GM19324 (cell line): ENCODE measurements around the gene NTNG1.
"Not testable (repeated sequence)": the region's sequence is repeated elsewhere in the genome, so short reads cannot be mapped to it uniquely, and the experiment has no call there.

ENCODE experiments used
- ATAC-seq: cut with Tn5 transposase; IDR thresholded peaks from one replicate; pipeline ENCODE4 v1.9.1; 2021; ENCODE audit warnings: mild to moderate bottlenecking, moderate library complexity; ENCODE audit not compliant: unreplicated experiment, low FRiP score

NTNG1 gene

DNA sequence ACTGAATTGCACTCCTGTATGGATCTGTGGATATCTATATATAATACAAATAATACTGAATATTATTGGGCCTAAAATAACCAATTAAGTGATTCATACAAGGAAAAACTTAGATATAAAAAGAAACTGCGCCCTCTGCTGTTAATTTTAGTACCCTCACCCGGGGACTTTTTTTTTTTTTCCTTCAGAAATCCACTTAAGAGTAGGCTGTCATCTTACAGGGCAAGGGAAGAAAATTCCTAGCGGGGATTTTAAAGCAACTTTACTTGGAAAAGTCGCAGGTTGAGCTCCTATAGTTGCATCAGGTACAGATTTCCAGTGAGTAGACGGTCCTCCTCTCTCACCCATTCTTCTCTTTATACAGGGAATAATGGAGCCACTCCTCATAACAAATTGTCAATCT is 1.3 kb downstream of the NTNG1 start:
- ATAC-seq = no peak

DNA sequence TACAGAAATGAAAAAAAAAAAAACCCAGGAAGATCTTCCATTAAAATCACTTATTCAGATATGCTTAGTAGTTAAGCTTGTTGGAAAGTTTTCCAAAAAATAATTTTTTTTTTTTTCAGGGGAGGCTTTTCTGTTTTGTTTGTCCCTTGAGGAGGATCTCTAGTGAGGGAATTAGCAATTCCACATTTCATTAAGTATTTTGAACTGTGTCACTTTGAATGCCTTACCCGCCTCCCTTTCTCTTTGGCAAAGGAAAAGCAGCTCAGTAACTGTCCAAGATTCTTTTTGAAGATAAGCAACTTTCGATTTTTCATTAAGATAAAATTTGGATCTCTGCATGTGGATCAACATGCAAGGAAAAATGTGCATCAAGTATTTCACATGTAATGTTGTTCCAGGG is 1.8 kb downstream of the NTNG1 start:
- no peak for ATAC-seq

DNA sequence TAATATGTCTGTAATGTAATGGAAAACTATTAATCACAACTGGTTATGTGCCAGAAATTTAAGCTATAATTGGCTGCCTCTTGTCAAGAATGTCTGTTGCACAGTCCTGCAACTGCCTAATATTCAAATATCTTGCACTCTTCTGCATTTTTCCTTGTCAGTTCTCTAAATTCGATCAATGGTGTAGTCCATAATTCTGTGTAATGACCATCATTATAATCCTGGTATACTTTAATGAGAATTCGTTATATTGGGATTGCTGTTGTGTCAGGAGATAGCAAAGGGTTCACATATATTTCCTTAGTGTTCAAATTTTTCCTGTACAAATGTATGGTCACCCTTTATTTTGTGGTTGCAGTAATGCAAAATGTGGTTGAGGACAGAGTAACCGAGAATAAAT is 4.8 kb downstream of the NTNG1 start:
- ATAC-seq = no peak

DNA sequence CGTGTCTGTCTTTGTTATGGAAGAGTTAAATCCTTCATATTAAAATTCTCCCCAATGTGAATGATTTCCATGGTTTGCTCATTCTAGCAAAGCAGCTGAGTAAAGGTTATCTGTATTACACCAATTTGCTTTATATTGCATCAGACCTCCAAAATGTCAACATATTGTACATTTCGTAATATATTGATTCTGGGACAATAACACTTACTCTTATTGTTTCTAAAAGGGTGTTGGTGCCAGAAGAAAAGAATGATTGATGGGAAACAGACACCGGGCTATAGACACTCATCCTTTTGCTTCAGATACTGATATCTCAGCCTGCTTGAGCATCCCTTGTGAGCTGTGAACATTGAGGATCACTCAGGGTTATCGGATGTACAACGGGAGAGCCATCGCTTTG is 7.0 kb downstream of the NTNG1 start:
- no peak for ATAC-seq

DNA sequence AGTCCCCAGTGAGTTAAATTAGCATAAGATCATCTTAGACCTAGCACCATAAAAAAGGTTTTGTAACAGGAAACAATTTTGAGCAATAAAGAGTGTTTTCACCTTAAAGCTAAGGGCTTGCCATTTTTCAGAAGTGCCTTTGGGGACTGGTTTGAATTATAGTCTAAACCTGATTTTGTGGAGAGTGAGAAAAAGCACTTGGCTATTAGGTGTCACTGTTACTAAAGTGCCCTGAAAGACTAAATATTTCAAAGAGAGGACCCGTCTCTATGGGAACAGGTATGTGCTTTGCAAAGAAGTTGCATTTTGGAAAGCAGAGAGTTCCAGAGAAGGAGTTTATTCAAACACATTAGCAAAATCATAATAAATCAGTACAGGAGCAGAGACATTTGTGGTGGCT is 9.1 kb downstream of the NTNG1 start:
- ATAC-seq = no peak

DNA sequence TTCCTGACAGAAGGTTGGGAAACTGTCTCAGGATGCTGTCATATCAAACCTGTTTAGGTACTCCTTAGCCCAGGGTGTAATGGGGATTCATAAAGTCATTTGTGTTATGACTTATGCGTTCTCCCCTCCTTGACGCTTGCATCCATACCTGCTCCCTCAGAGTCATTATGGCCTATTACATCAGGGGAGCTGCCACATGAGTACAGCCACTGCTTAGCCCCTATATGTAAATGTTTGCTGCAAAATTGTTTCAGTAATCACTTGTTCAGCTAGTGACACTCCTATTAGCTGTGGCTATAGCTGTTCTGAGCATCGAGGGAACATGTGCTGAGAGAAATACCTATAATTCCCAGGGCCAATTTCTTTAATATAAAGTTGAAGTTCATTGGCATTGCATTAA is 10.5 kb downstream of the NTNG1 start:
- ATAC-seq = no peak

DNA sequence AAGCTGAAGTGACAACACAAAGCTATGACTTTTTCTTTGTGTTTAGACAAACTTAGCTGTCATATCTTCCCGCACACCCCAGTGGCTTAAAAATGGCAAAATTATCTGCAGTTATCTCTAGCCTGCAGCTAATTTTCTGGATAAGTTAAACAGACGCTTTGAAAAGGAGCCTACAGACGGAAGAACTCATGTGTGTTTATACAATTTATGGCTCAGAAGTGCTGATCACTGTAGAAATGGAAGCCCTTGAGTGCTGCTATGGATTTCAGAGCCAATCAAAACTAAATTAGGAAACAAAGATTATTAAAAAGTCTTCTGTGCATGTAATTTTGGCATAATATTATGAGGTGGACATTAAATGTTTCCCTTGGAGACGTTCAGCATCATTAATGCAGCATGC is 11.6 kb downstream of the NTNG1 start:
- no peak for ATAC-seq

DNA sequence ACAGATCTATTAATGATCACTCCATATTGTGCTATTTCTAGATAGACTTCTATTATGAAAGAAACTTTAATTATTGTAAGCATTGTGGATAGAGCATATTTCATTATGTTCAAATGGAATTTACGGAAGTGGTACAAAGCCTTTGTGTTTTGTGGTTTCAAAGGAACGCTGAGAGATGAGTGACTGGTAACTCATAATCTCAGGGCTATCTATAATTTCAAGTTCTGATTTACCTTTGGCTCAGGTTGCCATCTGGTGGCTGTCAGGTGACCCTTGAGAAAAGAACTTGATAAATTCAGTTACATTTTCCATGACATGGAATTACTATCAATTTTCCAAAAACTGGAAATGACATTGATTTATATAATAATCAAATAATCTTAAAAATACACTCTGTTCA is 12.2 kb downstream of the NTNG1 start:
- no peak for ATAC-seq

DNA sequence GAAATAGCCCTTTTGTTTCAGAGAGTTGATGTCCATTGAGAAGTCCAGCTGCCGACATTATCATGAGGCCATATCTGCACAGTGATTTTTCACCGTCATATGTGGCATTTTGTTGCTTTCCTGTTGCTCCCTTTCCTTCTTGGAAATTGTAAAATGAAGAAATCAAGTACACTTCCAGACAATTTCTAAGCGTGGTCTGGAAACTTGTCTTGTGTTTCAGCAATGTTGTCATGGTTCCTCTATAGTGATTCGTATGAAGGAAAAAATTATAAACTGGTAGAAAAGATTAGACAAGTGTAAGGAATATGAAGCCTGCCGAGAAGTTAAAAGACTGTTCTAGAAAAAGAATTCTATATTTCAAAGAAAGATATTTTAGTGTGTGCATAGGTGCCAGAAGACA is 17.7 kb downstream of the NTNG1 start:
- ATAC-seq = no peak

DNA sequence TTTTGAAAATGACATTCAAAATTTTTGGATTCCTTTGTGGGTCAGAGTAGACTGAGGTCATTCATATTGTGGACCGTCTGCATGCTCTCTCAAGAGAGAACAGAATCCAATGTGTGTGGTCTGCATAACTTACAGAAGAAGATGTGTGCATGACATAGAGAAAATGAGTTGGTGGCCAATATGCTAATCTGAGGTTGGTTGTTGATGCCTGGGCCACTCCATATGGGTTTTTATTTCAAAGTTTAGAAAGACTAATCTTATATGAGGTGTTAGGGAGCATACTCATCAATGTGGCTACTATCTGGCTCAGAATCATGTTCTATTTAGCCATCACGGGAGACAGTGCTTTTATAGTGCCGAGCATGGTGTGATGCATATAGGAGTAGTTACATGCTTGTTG is 18.2 kb downstream of the NTNG1 start:
- ATAC-seq = no peak

DNA sequence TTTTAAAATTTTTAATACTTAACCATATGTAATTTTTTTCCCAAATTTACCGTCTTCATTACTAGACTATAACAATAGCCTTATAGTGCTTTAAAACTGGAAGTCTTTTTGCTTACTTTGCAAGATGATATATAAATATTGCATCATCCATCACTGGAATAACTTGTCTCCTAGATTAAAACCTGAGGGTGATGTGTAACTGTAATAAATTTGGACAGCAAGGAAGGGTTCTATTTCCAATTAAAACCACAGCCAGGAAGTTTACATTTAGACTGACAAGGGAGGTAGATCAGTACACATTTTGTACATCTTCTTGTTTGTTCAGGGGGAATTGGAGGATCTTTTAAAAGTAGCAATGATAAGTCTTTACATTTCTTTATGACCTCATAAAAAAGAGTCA is 21.9 kb downstream of the NTNG1 start:
- ATAC-seq = no peak

DNA sequence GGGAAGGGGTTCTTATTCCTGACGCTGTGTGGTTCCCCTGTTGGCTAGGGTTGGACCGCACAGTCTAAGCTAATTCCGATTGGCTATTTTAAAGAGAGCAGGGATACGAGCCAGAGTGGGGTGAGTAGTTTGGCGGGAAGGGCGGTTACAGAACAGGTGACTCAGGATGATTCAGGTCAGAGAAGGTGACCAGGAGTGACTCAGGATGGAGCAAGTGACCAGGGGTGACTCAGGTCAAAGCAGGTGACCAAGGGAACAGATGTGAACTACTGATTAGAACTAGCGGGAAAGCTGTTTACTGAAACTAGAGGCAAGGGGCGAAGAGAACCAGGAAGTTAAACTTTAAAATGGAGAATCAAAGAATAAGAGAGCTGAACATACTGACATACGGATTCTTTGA is 24.1 kb downstream of the NTNG1 start:
- not testable (repeated sequence) for ATAC-seq

DNA sequence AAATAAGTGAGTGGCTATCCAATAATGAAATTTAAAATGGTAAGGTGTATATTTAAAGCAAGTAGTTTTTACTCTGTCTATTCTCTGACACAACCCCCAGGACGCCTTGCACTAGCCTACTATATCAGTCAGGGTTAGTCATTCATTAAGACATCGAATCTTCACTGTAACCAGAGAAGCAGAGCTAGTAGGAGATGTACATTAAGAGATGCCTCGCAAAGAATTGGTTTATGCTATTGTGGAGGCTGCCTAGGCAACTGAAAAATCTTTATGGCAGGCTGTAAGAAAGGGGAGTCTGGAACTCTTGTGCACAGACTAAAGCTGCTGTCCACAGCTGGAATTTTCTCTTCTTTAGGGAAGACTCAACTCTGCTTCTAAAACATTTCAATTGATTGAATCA is 28.8 kb downstream of the NTNG1 start:
- no peak for ATAC-seq

DNA sequence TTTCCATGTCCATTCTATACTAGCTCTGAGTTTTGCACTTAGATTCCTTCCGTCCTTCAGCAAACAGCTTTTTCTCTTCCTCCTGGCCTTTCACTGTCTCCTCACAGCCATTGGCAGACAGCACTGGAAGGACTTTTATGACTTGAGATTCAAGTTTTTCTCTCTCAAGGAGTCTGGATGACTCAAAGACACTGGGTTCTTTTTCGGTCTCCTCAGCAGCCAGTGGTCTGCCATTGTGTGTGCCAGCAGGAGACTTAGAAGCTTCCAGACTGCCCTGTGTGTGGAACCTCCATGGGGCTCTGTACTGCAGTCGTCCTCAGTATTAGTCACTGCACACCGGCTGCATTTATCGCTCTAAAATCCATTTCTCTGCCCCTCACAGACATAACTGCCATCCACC is 30.5 kb downstream of the NTNG1 start:
- no peak for ATAC-seq

DNA sequence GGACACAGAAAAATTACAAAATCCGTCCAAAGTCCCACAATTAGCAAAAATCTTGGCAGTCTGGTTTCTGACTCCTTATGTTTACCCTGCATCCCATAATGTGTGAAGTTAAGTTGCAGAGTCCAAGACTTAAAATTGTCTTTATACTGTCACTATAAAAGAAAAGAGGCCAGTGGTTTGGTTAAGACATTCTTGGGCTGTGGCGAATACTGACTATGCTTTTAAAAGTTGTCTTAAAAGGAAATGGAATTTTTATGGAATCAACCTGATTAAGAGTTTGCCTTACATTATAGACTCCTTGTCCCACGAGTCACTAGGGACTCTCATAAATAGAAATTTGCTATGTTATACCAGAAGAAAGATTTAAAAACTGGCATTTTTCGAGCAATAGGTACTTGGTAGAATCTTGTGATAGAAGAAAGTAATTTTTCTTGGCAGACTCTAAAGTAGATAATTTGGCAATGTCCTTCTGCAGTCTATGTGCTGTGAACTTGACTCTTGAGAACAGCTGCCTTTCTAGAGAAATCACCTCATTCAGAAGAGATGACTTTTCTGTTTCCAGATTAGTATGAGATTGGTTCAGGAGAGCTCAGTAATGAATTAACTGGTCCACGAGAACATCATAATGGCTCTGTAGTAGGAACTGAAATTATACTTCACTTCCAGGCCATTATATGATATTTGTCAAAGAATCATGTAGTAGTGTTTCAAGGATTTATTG is 31.8 kb downstream of the NTNG1 start:
- ATAC-seq = no peak

DNA sequence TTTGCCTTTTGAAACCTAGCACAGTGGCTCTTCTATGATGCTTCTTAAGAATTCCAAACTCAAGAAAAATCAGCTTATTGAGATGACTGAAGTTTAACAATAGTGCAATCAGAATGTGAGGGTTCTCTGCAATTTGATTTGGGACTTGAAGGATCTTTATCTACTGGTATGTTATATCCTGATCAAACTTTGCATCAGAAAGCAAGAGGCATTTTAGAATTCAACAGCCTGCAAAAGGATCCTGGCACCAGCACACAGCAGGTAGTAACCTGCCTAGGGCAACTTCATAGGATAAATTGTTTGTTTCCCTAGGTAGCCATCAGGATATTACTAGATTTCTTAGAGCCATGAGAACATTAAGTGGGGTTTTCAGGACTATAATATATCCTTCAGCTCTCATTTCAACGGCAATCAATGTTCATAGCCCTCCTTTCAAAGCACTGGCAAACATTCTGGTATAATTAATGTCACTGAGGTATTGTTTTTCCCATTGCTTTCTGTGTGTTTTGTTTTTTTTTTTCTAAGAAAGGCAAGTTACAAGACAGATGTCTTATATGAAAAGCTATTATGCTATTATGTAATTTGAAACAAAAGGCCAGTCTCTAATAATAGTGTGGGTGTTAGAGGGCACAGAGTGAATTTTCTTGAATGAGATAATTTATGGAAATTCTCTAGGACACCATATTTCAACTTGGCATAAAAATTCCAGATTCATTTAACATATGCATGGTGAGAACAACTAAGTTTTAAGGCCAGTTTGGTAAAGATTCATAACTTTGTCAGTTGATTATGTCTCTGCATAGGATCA is 34.5 kb downstream of the NTNG1 start:
- ATAC-seq = no peak

DNA sequence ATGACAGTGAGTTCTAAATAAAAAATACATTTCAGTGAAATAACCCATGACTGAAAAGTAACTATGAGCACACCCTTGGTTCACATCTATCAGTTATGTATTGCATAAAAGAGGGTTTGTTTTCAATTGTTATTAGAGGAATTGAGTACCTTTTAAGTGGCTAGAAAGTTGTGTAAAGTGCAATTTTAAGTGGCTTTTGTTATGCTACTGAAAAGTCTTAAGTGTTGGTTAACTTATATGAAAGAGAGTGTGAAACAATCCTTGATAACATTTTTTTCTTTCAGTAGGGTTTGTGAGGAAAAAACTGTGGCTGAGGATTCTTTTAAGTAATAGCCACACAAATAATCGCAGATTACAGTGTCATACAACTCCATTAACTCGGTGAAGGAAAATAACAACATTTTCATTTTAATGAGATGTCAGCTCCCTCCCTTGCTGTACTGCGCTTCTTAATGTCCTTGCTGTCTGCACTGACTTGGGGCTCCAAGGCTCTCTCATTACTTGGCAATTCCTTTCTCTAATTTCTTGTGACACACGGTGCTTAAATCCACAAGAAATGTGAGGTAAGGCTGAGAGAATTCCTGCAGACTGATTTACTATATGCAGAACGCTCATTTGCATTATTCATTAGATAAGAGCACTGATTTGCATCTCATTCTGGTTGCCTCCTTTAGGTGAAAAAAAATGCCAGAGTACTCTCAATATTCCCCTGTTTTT is 40.6 kb downstream of the NTNG1 start:
- no peak for ATAC-seq

DNA sequence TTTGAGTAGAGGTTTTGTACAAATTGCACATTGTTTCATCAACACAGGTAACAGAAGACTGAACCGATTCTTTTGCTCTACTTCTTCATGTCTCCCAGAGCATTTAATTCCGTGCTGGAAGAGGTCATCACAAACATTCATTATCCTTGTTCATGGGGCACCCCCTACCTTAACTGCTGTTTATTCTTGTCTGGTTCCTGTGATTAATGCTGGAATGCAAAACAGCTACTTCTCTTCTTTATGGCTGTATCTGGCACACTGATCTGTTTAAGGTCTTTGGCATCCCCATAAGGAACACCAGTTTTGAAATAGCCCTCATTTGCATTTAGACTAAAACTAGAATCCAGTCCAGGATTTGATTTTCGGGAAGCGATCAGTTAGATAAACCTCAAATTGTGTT is 42.2 kb downstream of the NTNG1 start:
- ATAC-seq = no peak

DNA sequence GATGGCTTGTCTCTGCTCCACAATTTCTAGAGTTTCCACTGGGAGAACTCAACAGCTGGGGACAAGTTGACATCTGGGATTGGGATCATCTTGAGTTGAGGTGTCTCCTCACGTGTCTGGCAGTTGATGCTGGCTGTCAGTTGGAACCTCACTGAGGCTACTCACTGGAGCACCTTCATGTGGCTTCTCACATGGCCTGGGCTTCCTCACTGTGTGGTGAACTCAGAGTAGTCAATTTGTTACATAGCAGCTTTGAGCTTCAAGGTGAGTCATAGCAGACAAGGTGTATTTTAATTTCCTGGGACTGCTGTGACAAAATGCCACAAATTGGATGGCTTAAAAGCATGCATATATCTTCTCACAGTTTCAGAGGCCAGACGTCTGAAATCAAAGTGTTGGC is 44.0 kb downstream of the NTNG1 start:
- no peak for ATAC-seq

DNA sequence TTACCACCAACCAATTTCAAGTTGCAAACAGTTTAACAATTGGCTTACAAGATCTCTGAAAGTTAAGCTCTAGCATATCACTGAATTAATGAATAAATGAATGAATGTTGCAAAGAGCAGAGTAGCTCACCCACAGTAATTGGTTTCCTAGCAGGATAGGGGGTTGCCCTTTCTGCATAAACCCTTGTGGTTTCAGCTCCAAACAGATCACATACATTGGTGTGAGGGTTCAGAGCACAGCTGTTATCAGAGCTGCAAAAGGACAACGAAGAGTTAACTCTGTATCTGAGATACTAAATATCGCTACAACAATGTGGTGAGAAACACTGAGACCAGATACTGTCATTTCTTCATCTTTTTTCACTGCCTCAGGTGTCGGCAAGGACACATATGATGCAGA is 46.6 kb downstream of the NTNG1 start:
- ATAC-seq = no peak

DNA sequence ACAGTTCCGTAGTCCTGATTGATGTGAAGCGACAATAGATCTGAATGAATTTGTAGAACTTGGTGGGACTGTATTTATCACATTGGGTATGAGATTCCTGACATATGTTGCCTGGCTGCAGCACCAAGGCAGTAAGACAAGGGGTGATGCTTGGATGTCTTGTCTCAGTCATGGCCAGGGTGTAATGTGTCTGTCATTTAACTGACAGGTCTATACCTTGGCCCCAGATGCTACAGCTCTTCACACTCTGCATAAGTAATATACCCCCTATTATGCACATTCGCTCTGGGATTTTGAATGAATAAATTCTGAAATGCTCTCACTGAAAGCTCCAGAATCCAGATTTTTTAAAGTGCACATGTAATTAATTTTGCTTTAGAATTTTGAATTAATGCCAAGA is 47.3 kb downstream of the NTNG1 start:
- no peak for ATAC-seq

DNA sequence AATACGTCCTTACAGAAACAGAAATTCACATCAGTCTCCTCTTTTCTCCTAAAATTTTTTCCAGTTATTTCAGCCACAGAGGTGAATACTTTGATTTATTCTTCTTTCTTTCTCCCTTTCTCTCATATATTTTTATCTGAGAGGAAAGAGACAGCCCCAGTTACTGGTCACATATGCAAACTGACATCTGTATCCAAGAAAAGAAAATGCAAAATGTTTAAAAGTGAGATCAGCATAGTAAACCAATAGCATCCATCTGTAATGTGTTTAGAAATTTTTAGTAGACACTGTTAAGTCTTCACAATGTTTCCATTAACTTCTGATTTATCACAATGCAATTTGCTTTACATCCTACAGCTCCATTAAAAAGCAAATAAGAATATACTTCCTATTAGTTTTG is 53.5 kb downstream of the NTNG1 start:
- ATAC-seq = no peak
